ENCODE data around the gene ZFYVE9. TPM values are rescaled to one million over a fixed set of nuclear protein-coding genes. Genes with fewer than 3 reads are reported as not detected.

ZFYVE9 gene
- total and polyA plus RNA-seq, 2 of the 13 experiments (the other 11 are each of a cell fraction or from before 2014, with no cell fraction given), result 9.2 to 19.8 TPM

GRCh38 chr1:52321061-52321460 is 179.2 kb downstream of the ZFYVE9 start:
- H3K4me3 ChIP-seq (replicated peaks in 1 of 3; ENCODE audit: insufficient read depth in 1 of 3, low read depth in 2 of 3, low read length in 3 of 3), result no peak overlapping the region
- H3K36me3 ChIP-seq (replicated peaks in 1 of 2; ENCODE audit: control insufficient read depth in 1 of 2, insufficient read depth in 2 of 2, low read length in 2 of 2), result no peaks in the 10 kb centered on the region
- in situ Hi-C loops (cut with HindIII; ENCODE audit: extremely low pct_ligation_motif_present, low pct_unique_long_range_greater_than_20kb), result no loop called here
- H3K79me2 ChIP-seq (ENCODE audit: insufficient read depth, low read length), result no peaks in the 10 kb centered on the region
- H3K27me3 ChIP-seq (ENCODE audit: control insufficient read depth in 1 of 2, insufficient read depth in 2 of 2, low read length in 2 of 2), result no peaks in the 10 kb centered on the region
- DNase-seq (ENCODE audit: low spot score), result no peak
- BruUV-seq (replicated peaks), result no TSS peak
- no peak overlapping the region for H3K27ac ChIP-seq (ENCODE audit: extremely low read length, insufficient read depth, low read length)
- no peak overlapping the region for H2AFZ ChIP-seq (ENCODE audit: low read length)
- TF ChIP-seq HNF1A (IDR thresholded peaks at IDR 0.05; ENCODE audit: low read depth), result no peak
- no peak for TF ChIP-seq HNF1A (CRISPR knock-in tag; IDR thresholded peaks at IDR 0.05; ENCODE audit: borderline replicate concordance)
- no peak for TF ChIP-seq ZZZ3 (CRISPR knock-in tag; IDR thresholded peaks at IDR 0.05; ENCODE audit: borderline replicate concordance)
- TF ChIP-seq SALL2 (CRISPR knock-in tag; IDR thresholded peaks at IDR 0.05), result no peak
- no peak for TF ChIP-seq ZMYM2 (CRISPR knock-in tag; IDR thresholded peaks at IDR 0.05)
- TF ChIP-seq ZNF280D (CRISPR knock-in tag; IDR thresholded peaks at IDR 0.05), result no peak
- TF ChIP-seq NFE2L1 (CRISPR knock-in tag; IDR thresholded peaks at IDR 0.05; ENCODE audit: borderline replicate concordance), result no peak
- TF ChIP-seq BRCA1 (CRISPR knock-in tag; IDR thresholded peaks at IDR 0.05), result no peak
- no peak for TF ChIP-seq ZBTB42 (CRISPR knock-in tag; IDR thresholded peaks at IDR 0.05)
- no peak for ATAC-seq
- no peaks in the 10 kb centered on the region for H4K20me1 ChIP-seq (ENCODE audit: insufficient read depth, low read length)
- H3K9me3 ChIP-seq (ENCODE audit: low read length), result no peaks in the 10 kb centered on the region
- H3K9ac ChIP-seq (ENCODE audit: insufficient read depth, low read depth, low read length), result no peak overlapping the region
- H3K4me1 ChIP-seq (ENCODE audit: insufficient read depth, low read length), result no peaks in the 10 kb centered on the region
- no peak overlapping the region for H3K4me2 ChIP-seq (ENCODE audit: low read depth, low read length)
- ChIA-PET POLR2A (no interaction called here), CTCF (ENCODE audit: low intra/inter-chr PET ratio, low total read pairs) (no interaction called here)
- 100% methylated on average over 2 of the region's 2 CpGs for WGBS (ENCODE audit: low lambda C conversion rate)
- FAIRE-seq, result no peak
- intact Hi-C loops (cut with micrococcal nuclease; ENCODE audit: unreplicated experiment), result no loop called here

Measured in HepG2 (cell line).